HepG2 (cell line): ENCODE results near the gene HSPA1A. TPM values are rescaled to one million over a fixed set of nuclear protein-coding genes. Genes with fewer than 3 reads are reported as not detected.

ENCODE experiments used
- AGO1 ChIP-seq: fragments of 200-400 bp; formaldehyde crosslinking; IDR thresholded peaks from 2 replicates; pipeline ENCODE4 v1.6.1; 2017; ENCODE audit warnings: mild to moderate bottlenecking, low read depth, low read length, moderate library complexity; ENCODE audit not compliant: poor library complexity, severe bottlenecking
- ATF5 ChIP-seq: sonication (generic); formaldehyde crosslinking; IDR thresholded peaks from 2 replicates; pipeline ENCODE4 v1.4.0; 2020; ENCODE audit warnings: mild to moderate bottlenecking, low read depth, missing genetic modification reagents
- BATF2 ChIP-seq: sonication (generic); formaldehyde crosslinking; IDR thresholded peaks from 2 replicates; pipeline ENCODE4 v1.8.0; 2022; ENCODE audit warnings: mild to moderate bottlenecking, missing genetic modification reagents, moderate library complexity
- CBX1 ChIP-seq: IDR thresholded peaks from one replicate; pipeline ENCODE4 v1.6.1; 2016; ENCODE audit warnings: antibody characterized with exemption, low read depth
- CHD2 ChIP-seq: IDR thresholded peaks from 2 replicates; pipeline ENCODE4 v1.6.1; 2011; ENCODE audit warnings: low read depth, low read length, improper control_type of control experiment
- EEA1 ChIP-seq: sonication (generic); formaldehyde crosslinking; IDR thresholded peaks from 2 replicates; pipeline ENCODE4 v1.5.1; 2020; ENCODE audit warnings: mild to moderate bottlenecking, missing genetic modification reagents, borderline replicate concordance
- ESRRA ChIP-seq: sonication (generic); formaldehyde crosslinking; IDR thresholded peaks from 2 replicates; pipeline ENCODE4 v1.5.1; 2020; ENCODE audit warnings: mild to moderate bottlenecking, low read depth, missing genetic modification reagents
- FOXO4 ChIP-seq: sonication (generic); formaldehyde crosslinking; conservative IDR thresholded peaks from 2 replicates; pipeline ENCODE4 v1.8.1; 2023; ENCODE audit warnings: missing genetic modification reagents
- KLF15 ChIP-seq: sonication (generic); formaldehyde crosslinking; IDR thresholded peaks from 2 replicates; pipeline ENCODE4 v1.8.1; 2023; ENCODE audit warnings: borderline replicate concordance, mild to moderate bottlenecking, inconsistent platforms, missing genetic modification reagents, mixed read lengths
- LCORL ChIP-seq, 2 experiments: fragments of 450-650 bp in 1 of 2; sonication (generic) in 1 of 2; formaldehyde crosslinking in 1 of 2; IDR thresholded peaks; 2 replicates each; pipeline versions ENCODE4 v1.5.0 to v1.6.1; 2017 to 2020; ENCODE audit warnings: antibody characterized with exemption in 1 of 2, missing genetic modification reagents in 1 of 2
- NFAT5 ChIP-seq: sonication (generic); formaldehyde crosslinking; IDR thresholded peaks from 2 replicates; pipeline ENCODE4 v1.4.0; 2020; ENCODE audit warnings: missing genetic modification reagents
- NR2C2 ChIP-seq: sonication (generic); formaldehyde crosslinking; IDR thresholded peaks from 2 replicates; pipeline ENCODE4 v1.4.0; 2020; ENCODE audit warnings: missing genetic modification reagents, mild to moderate bottlenecking, moderate library complexity, borderline replicate concordance
- POLR2A ChIP-seq, 2 experiments: IDR thresholded peaks; 2 replicates each; pipeline ENCODE4 v1.6.1; 2011; ENCODE audit warnings: low read depth in 2 of 2, low read length in 2 of 2, mild to moderate bottlenecking in 1 of 2, moderate library complexity in 1 of 2; ENCODE audit not compliant: insufficient read depth in 1 of 2
- REL ChIP-seq: sonication (generic); formaldehyde crosslinking; conservative IDR thresholded peaks from 2 replicates; pipeline ENCODE4 v1.8.0; 2022; ENCODE audit warnings: mild to moderate bottlenecking, missing genetic modification reagents, moderate library complexity
- RELA ChIP-seq: sonication (generic); formaldehyde crosslinking; IDR thresholded peaks from 2 replicates; pipeline ENCODE4 v1.4.0; 2020; ENCODE audit warnings: missing genetic modification reagents
- SNRNP70 ChIP-seq: fragments of 200-400 bp; formaldehyde crosslinking; IDR thresholded peaks from 2 replicates; pipeline ENCODE4 v1.6.1; 2017; ENCODE audit warnings: mild to moderate bottlenecking, low read depth, low read length, moderate library complexity
- ZMYM2 ChIP-seq: sonication (generic); formaldehyde crosslinking; IDR thresholded peaks from 2 replicates; pipeline ENCODE4 v1.8.0; 2022; ENCODE audit warnings: mild to moderate bottlenecking, missing genetic modification reagents
- ZNF605 ChIP-seq: sonication (generic); formaldehyde crosslinking; IDR thresholded peaks from 2 replicates; pipeline ENCODE4 v1.8.0; 2022; ENCODE audit warnings: mild to moderate bottlenecking, missing genetic modification reagents
- ZNF883 ChIP-seq: sonication (generic); formaldehyde crosslinking; IDR thresholded peaks from 2 replicates; pipeline ENCODE4 v1.5.1; 2020; ENCODE audit warnings: mild to moderate bottlenecking, missing genetic modification reagents; ENCODE audit errors: not compliant biosample characterization
- polyA plus RNA-seq, 8 experiments: library from polyadenylated mRNA; depleted of rRNA in 3 of 8; stranded (reverse) in 7 of 8; unstranded in 1 of 8; fragments of >200 nt; fragmentation: Illumina TruSeq in 4 of 8; extraction: Trizol in 4 of 8; gene quantifications; 2 replicates each; pipeline versions ENCODE4 v1.2.1 to v1.2.3, GENCODE V29; 2011 to 2016; ENCODE audit warnings: low read depth in 4 of 8, missing spikeins in 1 of 8, mixed read lengths in 1 of 8; ENCODE audit not compliant: insufficient read depth in 1 of 8
- total RNA-seq, 5 experiments: library from RNA; depleted of rRNA; stranded (reverse); fragments of >200 nt; fragmentation: Illumina TruSeq; extraction: Trizol; gene quantifications; 2 replicates each; pipeline ENCODE4 v1.2.3, GENCODE V29; 2016; ENCODE audit warnings: low read depth in 1 of 5

The HSPA1A gene
- total and polyA plus RNA-seq, 2 of the 13 experiments (the other 11 are each of a cell fraction or from before 2014, with no cell fraction given): 44.5 to 85.0 TPM

- TF ChIP-seq EEA1 (CRISPR knock-in tag) (peak; percentile 94), NR2C2 (CRISPR knock-in tag) (peak; percentile 88), KLF15 (CRISPR knock-in tag) (peak; percentile 91; the same call in 1 of the 2 replicates), AGO1 (peak; percentile 97), ESRRA (no peak; the same call in 1 of the 2 replicates), FOXO4 (CRISPR knock-in tag) (no peak), ZNF883 (CRISPR knock-in tag) (peak; percentile 76), ATF5 (CRISPR knock-in tag) (no peak), BATF2 (0 out of 2 replicates have a peak, but pooled peaks have one; percentile 15), ZNF605 (CRISPR knock-in tag) (peak; percentile 89; the same call in 1 of the 2 replicates), ZMYM2 (CRISPR knock-in tag) (no peak), CHD2 (no peak), NFAT5 (CRISPR knock-in tag) (peak; percentile 48; the same call in 1 of the 2 replicates), RELA (CRISPR knock-in tag) (peak; percentile 73; the same call in 1 of the 2 replicates), CBX1 (peak; percentile 98), SNRNP70 (no peak), LCORL (IDR thresholded peaks at IDR 0.05) (no peak), LCORL (CRISPR knock-in tag; IDR thresholded peaks at IDR 0.05) (peak; percentile 76), POLR2A (IDR thresholded peaks at IDR 0.05; ENCODE audit: insufficient read depth in 1 of 2, low read depth in 2 of 2, low read length in 2 of 2) (peak in 1 of 2 experiments; percentile 100; a peak in 2 of 4 replicates), REL (CRISPR knock-in tag) (no peak)
Measured at GRCh38 chr6:31862344-31863235, 47.2 kb downstream of the HSPA1A start, which contains the start of gene NEU1 (continued).
